Measurements from ENCODE around the gene EFTUD2.

Gene EFTUD2

GRCh38 chr17:44878627-44879221, 20.5 kb downstream of the EFTUD2 start:
- no peak for DNase-seq (ENCODE audit: extremely low read depth, low read depth)
- TF ChIP-seq, protein P1, sequence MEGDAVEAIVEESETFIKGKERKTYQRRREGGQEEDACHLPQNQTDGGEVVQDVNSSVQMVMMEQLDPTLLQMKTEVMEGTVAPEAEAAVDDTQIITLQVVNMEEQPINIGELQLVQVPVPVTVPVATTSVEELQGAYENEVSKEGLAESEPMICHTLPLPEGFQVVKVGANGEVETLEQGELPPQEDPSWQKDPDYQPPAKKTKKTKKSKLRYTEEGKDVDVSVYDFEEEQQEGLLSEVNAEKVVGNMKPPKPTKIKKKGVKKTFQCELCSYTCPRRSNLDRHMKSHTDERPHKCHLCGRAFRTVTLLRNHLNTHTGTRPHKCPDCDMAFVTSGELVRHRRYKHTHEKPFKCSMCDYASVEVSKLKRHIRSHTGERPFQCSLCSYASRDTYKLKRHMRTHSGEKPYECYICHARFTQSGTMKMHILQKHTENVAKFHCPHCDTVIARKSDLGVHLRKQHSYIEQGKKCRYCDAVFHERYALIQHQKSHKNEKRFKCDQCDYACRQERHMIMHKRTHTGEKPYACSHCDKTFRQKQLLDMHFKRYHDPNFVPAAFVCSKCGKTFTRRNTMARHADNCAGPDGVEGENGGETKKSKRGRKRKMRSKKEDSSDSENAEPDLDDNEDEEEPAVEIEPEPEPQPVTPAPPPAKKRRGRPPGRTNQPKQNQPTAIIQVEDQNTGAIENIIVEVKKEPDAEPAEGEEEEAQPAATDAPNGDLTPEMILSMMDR (IDR thresholded peaks at IDR 0.05; ENCODE audit: low read depth, low read length), result peak; percentile 61

DNA sequence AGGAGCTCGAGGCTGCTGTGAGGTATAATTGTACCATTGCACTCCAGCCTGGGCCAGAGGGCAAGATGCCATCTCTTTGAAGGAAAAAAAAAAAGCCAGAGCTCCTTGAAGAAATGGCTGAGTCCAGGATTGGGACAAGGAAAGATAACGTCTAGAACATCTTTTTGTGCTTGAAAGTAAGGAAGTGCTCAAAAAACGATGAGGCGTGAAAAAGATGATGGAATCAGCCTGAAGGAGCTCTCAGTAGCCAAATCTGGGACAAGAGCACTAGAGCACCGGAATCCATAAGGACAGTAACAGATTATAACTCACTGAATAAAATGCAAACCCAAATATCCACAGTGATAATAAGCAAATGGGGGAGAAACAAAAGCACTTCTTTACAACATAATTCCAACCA, 22.1 kb downstream of the EFTUD2 start:
- TF ChIP-seq, protein P1 (IDR thresholded peaks at IDR 0.05; ENCODE audit: low read depth, low read length), result no peak
- no peak for DNase-seq (ENCODE audit: extremely low read depth, low read depth)

DNA sequence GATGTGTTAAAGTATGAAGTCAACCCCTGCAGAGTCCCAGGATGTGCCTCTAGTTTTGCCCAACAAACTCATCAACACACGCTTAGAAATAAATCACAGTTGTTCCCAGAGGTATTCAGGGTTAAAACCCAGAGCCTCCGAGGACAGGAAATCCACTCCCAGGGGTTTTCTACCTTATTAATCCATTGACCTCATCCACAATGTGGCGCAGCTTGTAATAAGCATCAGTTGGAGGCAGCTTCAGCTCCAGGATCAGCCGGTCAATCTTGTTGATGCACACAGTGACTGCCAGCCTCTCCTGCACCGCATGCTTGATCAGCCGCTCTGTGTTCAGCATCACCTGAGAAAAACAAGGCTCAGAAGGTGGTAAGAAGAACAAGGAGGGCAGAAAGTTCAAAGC, 23.5 kb downstream of the EFTUD2 start:
- DNase-seq (ENCODE audit: extremely low read depth, low read depth), result no peak
- TF ChIP-seq, protein P1 (IDR thresholded peaks at IDR 0.05; ENCODE audit: low read depth, low read length), result no peak

DNA sequence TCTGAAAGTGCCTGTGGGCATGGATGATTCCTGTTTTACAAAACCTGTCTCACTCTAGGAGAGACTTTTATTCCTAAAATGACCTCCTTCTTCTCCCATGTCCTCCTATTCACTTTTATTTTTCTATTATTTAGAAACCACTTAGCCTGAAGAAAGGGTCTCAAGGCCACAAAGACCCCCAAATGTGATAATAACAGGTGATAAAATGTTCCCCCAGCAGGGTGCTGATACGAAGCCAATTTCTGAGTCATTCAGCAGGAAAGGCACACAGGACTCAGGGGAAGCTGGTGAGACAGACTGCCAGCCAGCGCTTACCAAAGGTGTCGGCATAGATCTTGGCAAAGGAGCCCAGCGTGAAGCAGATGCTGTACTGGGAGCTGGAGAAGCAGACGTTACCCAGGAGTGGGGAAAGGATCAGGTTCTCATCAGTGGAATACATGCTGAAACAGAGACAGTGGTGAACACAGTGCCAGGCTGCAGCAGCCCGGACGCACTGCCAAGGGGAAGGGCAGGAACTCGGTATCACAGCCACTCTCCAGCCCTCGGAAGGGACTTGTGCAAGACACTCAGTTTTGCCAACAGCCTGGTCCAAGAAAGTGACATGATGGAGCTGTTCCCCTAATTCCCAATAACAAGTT, 27.0 kb downstream of the EFTUD2 start:
- TF ChIP-seq, protein P1 (IDR thresholded peaks at IDR 0.05; ENCODE audit: low read depth, low read length), result no peak
- DNase-seq (ENCODE audit: extremely low read depth, low read depth), result no peak

DNA sequence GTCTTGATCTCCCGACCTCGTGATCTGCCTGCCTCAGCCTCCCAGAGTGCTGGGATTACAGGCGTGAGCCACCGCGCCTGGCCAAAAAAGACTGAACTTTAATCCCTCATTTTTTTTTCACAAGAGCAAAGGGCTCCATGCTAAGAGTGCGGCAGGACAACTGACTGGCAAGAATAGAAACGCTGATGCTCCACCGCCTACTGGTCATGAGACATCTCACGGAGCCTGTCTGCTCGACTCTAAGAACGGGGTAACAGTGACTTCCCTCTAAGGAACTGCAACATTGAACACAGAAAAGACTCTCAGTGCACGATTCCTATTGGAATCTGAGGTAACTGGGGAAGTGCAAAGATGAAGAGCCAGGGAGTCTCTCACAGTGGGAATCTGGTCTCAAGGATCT, 27.7 kb downstream of the EFTUD2 start:
- TF ChIP-seq, protein P1 (IDR thresholded peaks at IDR 0.05; ENCODE audit: low read depth, low read length), result no peak
- DNase-seq (ENCODE audit: extremely low read depth, low read depth), result no peak

DNA sequence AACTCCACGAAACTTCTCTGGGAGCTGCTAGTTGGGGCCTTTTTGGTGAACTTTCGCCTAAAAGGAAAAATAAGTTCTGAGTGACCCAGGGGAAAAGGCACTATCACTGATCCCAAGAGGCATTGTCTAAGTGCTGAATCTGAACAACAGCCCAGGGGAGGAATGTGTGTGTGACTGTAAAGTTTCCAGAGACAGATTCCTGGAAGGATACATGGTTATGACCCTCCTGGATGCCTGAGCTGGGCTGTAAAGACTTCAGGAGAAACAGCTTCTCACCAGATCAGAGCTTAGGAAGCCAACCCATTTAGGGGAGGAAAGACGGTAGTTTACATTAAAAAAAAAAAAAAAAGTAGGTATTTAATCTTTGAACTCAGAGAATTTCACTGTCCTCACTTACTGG, 31.4 kb downstream of the EFTUD2 start:
- no peak for DNase-seq (ENCODE audit: extremely low read depth, low read depth)
- TF ChIP-seq, protein P1 (IDR thresholded peaks at IDR 0.05; ENCODE audit: low read depth, low read length), result no peak

DNA sequence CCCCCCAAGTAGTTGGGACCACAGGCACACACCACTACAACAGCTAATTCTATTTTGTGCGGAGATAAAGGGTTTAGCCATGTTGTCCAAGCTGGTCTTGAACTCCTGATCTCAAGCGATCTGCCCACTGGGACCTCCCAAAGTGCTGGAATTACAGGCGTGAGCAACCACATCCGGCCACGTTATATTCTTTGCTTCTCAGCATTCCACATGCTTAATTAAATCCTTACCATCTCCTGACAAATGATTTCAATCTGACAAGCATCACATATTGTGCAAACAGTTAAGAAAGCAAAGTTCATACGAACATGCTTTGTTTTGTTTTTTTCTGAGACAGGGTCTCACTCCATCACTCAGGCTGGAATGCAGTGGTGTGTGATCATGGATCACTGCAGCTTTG, 33.3 kb downstream of the EFTUD2 start:
- TF ChIP-seq, protein P1 (IDR thresholded peaks at IDR 0.05; ENCODE audit: low read depth, low read length), result no peak
- peak; percentile 32 for DNase-seq (ENCODE audit: extremely low read depth, low read depth)
